OCI-LY1 (cell line): ENCODE data around the gene RARA.
A peak's percentile ranks its signal among the peaks of the same experiment; 100 is the strongest.

ENCODE experiments used
- H2AFZ ChIP-seq: fragments of 200-600 bp; sonication (generic), shearing (Covaris generic); 2 replicates; pipeline ENCODE4 v1.6.0; 2014; ENCODE audit warnings: antibody characterized with exemption, mild to moderate bottlenecking, low read length
- H3F3A ChIP-seq: fragments of 200-600 bp; sonication (generic), shearing (Covaris generic); 2 replicates; pipeline ENCODE4 v1.6.0; 2014; ENCODE audit warnings: mild to moderate bottlenecking, antibody characterized with exemption, low read length, moderate library complexity; ENCODE audit not compliant: insufficient read depth
- H3K27ac ChIP-seq: fragments of 200-600 bp; sonication (generic); 2 replicates; pipeline ENCODE4 v1.5.1; 2014; ENCODE audit warnings: low read length, mixed run types, mild to moderate bottlenecking, low read depth; ENCODE audit not compliant: poor library complexity, severe bottlenecking
- H3K27me3 ChIP-seq: fragments of 200-600 bp; sonication (generic); 2 replicates; pipeline ENCODE4 v1.6.0; 2014; ENCODE audit warnings: antibody characterized with exemption, mild to moderate bottlenecking, low read length, moderate library complexity; ENCODE audit not compliant: insufficient read depth
- H3K36me3 ChIP-seq: fragments of 200-600 bp; sonication (generic); 2 replicates; pipeline ENCODE4 v1.6.1; 2014; ENCODE audit warnings: mild to moderate bottlenecking, antibody characterized with exemption, low read length, moderate library complexity, mixed read lengths; ENCODE audit not compliant: insufficient read depth
- H3K4me1 ChIP-seq: fragments of 200-600 bp; sonication (generic); 2 replicates; pipeline ENCODE4 v1.5.1; 2014; ENCODE audit warnings: mild to moderate bottlenecking, low read length, moderate library complexity; ENCODE audit not compliant: insufficient read depth, severe bottlenecking
- H3K4me2 ChIP-seq: fragments of 200-600 bp; sonication (generic), shearing (Covaris generic); 2 replicates; pipeline ENCODE4 v1.6.1; 2014; ENCODE audit warnings: low read length
- H3K4me3 ChIP-seq: fragments of 200-600 bp; sonication (generic); 2 replicates; pipeline ENCODE4 v1.5.1; 2014; ENCODE audit warnings: low read length, low read depth, mild to moderate bottlenecking, mixed read lengths; ENCODE audit not compliant: poor library complexity, severe bottlenecking
- H3K79me2 ChIP-seq: fragments of 200-600 bp; shearing (Covaris generic); 2 replicates; pipeline ENCODE4 v1.6.1; 2016; ENCODE audit warnings: mixed run types, low read length, mixed read lengths; ENCODE audit not compliant: insufficient read depth
- H3K9ac ChIP-seq: fragments of 200-600 bp; sonication (generic), shearing (Covaris generic); 2 replicates; pipeline ENCODE4 v1.6.1; 2014; ENCODE audit warnings: mild to moderate bottlenecking, low read length, mixed read lengths
- H3K9me2 ChIP-seq: fragments of 200-600 bp; sonication (generic), shearing (Covaris generic); 2 replicates; pipeline ENCODE4 v1.6.1; 2014; ENCODE audit warnings: low read depth, mild to moderate bottlenecking, low read length, mixed read lengths
- H3K9me3 ChIP-seq: fragments of 200-600 bp; shearing (Covaris generic); 2 replicates; pipeline ENCODE4 v1.6.1; 2014; ENCODE audit warnings: low read length, mixed read lengths
- H4K20me1 ChIP-seq: fragments of 200-600 bp; sonication (generic), shearing (Covaris generic); 2 replicates; pipeline ENCODE4 v1.6.0; 2016; ENCODE audit warnings: mild to moderate bottlenecking, low read length; ENCODE audit not compliant: insufficient read depth
- CTCF ChIP-seq: fragments of 200-600 bp; sonication (generic), shearing (Covaris generic); IDR thresholded peaks from 2 replicates; pipeline ENCODE4 v1.5.1; 2017; ENCODE audit warnings: mild to moderate bottlenecking, antibody characterized with exemption, low read length, moderate library complexity, mixed read lengths
- EZH2 ChIP-seq: fragments of 200-600 bp; sonication (generic), shearing (Covaris generic); IDR thresholded peaks from 2 replicates; pipeline ENCODE4 v1.8.0; 2017; ENCODE audit warnings: borderline replicate concordance, mixed run types, mild to moderate bottlenecking, antibody characterized with exemption, low read length, moderate library complexity, mixed read lengths

Gene RARA

DNA sequence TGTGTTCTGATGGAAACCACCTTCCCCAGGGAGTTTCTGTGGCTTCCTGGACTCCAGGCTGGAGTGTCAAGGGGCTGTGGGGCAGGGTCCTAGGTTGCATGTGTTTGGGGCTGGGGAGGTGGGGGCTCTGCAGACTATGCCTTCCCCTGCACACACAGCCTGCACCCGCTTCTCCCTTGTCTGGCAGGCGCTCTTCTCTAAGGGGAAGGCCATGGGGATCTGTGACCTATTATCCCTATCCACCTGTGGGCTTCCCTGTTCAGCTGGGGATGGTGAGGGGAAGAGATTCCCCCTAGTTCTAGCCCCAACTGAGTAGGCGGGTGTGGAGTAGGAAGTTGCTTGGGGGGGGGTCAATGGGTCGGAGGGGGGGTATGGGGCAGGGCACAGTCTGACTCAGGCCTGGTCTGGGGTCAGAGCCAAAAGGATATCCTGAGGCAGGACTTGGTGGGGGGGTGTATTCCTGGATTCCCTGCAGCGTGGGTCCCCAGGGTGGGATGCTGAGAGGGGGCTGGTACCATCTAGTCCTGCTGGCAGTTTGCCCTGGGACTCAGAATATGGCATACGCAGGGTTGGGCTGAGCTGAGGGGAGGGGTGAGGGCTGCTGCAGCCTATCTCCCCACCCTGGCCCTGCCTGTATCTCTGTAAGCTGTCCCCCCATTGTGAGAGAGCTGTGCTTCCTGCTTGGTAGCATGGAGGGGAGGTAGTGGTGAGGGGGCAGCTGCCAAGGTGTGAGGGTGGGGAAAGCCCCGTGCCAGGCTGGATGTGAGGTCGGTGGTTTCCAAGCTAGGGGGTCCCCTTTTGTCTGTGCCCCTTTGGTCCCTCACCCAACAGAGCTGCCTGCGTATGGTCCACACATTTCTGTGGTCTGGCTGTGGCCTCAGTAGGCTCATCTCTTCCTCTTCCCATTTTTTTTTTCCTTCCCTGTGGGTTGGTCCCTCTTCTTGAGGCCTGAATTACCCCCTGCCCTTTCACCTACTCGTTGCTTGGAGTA is 14.7 kb downstream of the RARA start:
- Histone ChIP-seq H3K36me3 (no peaks in the 10 kb centered on the region), H3K79me2 (no peaks in the 10 kb centered on the region), H2AFZ (no peak overlapping the region), H3K27me3 (peaks cover 14% of the 10 kb centered on the region), H4K20me1 (no peaks in the 10 kb centered on the region), H3K4me1 (peaks cover 24% of the 10 kb centered on the region), H3F3A (no peaks in the 10 kb centered on the region), H3K9me2 (no peaks in the 10 kb centered on the region), H3K27ac (no peak overlapping the region), H3K4me2 (peak overlapping the region; percentile 63), H3K9me3 (no peaks in the 10 kb centered on the region), H3K4me3 (no peak overlapping the region), H3K9ac (no peak overlapping the region)
- no peak for TF ChIP-seq EZH2
- no peak for TF ChIP-seq CTCF

DNA sequence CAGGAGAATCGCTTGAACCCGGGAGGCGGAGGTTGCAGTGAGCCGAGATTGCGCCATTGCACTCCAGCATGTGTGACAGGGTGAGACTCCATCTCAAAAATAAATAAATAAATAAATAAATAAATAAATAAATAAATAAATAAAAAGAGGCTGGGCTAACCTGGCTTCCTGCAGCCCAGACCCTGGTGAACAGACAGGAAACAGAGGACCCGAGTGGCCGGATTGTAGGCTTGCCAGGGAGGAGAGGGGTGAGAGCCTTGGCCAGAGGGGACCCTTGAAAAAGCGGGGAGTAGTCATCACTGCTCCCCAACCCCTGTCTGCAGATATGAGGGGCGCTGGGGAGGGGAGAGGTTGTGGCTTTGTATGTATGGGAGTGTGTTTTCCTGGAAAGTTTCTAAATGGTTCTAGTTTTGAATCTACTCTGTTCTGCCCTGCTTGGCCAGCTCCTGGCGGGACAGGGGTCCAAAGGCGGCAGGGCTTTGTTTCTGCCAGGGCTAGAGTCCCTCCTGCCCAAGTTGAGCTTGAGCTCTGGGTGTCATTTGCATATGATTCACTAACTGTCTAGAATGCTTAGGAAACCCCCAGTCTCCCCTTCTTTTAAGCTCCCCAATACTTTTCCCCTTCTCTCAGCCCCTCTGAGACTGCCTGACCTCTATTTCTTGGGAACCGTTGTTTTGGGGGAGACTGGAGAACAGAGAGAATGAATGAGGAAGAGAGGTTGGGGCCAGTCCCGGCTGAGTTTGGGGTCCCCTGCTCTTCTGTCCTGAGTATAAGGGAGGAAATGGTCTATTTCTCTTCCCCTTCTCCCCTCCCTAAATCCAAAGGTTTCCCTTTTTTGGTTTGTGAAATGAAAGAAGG is 16.4 kb downstream of the RARA start:
- Histone ChIP-seq H3K9me2 (no peaks in the 10 kb centered on the region), H4K20me1 (no peaks in the 10 kb centered on the region), H3F3A (no peaks in the 10 kb centered on the region), H3K4me1 (peaks cover 19% of the 10 kb centered on the region), H2AFZ (no peak overlapping the region), H3K9me3 (no peaks in the 10 kb centered on the region), H3K4me3 (no peak overlapping the region), H3K36me3 (no peaks in the 10 kb centered on the region), H3K27me3 (peaks cover 14% of the 10 kb centered on the region), H3K79me2 (no peaks in the 10 kb centered on the region), H3K4me2 (no peak overlapping the region), H3K9ac (no peak overlapping the region), H3K27ac (no peak overlapping the region)
- no peak for TF ChIP-seq CTCF
- no peak for TF ChIP-seq EZH2

DNA sequence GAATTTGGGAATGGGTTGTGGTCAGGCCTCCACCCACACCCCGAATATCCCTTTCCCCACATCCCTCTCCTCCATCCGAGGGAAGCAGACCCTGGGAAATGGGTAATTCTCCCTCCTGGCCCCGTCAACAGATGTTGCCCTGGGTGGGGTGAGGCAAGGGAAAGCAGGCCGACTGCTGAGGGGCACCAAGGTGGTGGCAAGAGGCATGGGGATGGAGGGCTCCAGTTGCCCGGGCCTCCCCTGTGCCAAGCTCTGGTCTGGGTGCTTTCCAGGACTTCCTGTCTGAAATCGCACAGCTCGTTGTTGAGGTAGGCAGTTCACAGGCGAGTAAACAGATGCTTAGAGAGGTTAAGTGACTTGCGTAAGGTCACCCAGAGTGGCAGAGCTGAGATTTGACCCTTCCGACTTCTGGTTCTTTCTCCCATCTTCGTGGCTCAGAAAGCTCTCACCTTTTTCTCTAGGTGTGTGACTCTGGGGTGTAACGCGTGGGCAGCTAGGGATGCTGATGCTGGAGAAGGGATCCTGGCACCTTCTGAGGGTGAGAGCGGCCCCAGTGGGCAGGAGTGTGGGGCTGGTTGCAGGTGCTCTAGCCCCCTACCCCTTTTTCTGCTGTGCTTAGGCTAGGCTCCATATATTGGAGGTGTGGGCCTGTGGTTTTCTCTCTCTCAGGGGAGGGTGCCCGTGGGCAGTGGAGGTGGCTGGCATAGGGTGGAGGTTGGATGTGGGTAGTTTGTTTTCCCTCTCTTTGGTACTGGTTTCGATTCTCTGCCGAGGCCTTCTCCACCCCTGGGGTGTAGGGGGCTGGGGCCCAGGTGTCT is 17.2 kb downstream of the RARA start:
- no peaks in the 10 kb centered on the region for H3K9me3 ChIP-seq
- no peaks in the 10 kb centered on the region for H4K20me1 ChIP-seq
- H3K9me2 ChIP-seq, result no peaks in the 10 kb centered on the region
- no peak overlapping the region for H3K4me2 ChIP-seq
- H3K27ac ChIP-seq, result no peak overlapping the region
- no peak overlapping the region for H2AFZ ChIP-seq
- H3F3A ChIP-seq, result no peaks in the 10 kb centered on the region
- H3K4me1 ChIP-seq, result peaks cover 19% of the 10 kb centered on the region
- TF ChIP-seq CTCF (no peak), EZH2 (no peak)
- peaks cover 14% of the 10 kb centered on the region for H3K27me3 ChIP-seq
- H3K4me3 ChIP-seq, result no peak overlapping the region
- no peak overlapping the region for H3K9ac ChIP-seq
- no peaks in the 10 kb centered on the region for H3K79me2 ChIP-seq
- H3K36me3 ChIP-seq, result no peaks in the 10 kb centered on the region; the same call in 1 of the 2 replicates
